Stimulated activated CD8-positive, alpha-beta memory T cell treated with anti-CD3 and anti-CD28 coated beads, Interleukin-2, amount 100 ng/mL, for 1 hour (primary cell): ENCODE results near the gene OR8H1.

Experiments
- DNase-seq, 2 donors: peaks; one replicate each; pipeline ENCODE4 v3.0.0-alpha.2; 2020; ENCODE audit warnings: low read depth in 2 of 2

OR8H1 gene, protein sequence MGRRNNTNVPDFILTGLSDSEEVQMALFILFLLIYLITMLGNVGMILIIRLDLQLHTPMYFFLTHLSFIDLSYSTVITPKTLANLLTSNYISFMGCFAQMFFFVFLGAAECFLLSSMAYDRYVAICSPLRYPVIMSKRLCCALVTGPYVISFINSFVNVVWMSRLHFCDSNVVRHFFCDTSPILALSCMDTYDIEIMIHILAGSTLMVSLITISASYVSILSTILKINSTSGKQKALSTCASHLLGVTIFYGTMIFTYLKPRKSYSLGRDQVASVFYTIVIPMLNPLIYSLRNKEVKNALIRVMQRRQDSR

DNA sequence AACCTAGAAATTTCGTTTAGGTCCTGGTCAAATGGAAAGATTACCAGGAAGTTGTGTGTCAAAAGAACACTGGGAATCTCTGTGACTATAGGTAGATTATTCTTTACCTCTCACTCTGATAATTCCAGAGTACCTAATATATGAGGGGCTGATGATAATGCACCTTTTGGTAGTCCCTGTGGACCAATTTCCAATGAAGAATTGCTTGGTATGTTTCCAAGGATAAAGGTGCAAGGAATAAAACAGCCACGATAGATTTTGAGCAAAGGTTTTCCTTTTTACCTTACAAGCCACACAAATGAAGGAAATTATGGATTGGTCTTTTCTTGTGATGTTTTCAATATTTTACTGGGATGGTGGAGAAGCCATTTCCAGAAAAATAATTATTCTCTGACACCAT is at the start of gene OR8H1:
OR8H1 (minus strand) TSS at position 101 of the 400 bp plus-strand sequence. CDS start 1,192 bp downstream, outside the sequence.
- no peak for DNase-seq

DNA sequence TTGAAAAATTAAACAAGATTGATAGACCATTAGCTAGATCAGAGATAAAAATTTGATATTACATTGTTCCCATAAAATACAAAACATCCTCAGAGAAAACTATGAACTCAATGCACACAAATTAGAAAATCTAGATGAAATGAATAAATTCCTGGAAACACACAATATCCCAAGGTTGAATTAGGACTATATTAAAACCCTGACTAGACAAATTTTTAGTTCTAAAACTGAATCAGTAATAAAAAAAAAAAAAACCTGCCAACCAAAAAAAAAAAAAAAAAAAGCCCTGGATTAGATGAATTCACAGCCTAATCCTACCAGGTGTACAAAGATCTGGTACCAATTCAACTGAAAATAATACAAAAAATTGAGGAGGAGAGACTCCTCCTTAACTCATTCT is 48.2 kb upstream of the OR8H1 start:
- no peak for DNase-seq

DNA sequence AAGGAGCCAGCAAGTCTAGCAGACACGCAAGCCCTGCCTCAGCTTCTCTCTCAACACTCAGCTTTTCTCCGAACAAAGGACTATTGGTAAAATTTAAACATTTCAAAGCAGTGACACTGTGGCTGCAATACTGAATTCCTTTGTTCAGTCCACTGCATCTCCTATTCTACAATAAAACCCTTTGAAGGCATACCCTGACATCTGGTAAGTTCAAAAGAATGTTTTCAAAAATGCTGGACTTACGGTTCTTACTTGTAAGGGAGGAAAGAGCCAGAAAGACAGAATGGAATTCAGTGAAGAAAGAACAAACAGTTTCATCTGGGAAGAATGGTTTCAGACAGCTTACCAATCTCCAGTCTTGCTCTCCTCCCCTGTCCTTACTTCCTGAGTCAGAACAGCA is 41.1 kb upstream of the OR8H1 start:
- no peak for DNase-seq

DNA sequence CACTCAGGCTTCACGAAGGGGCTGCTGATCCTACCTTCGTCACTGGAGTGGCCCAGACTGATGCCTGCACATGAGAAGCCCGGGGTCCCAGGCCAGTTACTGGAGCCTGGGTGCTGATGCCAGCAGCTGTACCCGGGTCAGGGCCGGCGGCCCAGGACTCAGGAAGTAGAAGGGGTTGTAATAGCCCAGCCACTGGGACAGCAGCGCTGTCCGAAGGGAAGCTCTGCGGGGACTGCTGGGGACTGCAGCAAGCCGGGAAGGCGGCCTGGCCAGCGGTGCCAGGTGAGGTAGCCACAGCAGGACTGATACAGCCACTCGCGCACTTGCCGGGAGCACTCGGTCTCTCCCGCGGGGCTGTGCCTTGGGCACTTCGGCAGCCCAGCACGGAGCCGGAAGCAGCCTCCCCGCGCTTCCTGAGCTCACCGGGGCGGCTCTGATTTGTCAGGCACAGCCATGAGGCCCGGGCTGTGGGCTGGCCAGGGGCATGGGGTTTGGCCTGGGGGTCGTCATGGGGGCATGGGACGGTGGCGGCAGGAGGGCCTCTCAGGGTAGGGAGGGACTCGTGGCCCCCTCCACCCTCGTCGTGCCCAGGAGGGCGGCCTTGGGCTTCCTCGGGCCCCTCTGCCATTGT is 39.9 kb upstream of the OR8H1 start:
- no peak for DNase-seq

DNA sequence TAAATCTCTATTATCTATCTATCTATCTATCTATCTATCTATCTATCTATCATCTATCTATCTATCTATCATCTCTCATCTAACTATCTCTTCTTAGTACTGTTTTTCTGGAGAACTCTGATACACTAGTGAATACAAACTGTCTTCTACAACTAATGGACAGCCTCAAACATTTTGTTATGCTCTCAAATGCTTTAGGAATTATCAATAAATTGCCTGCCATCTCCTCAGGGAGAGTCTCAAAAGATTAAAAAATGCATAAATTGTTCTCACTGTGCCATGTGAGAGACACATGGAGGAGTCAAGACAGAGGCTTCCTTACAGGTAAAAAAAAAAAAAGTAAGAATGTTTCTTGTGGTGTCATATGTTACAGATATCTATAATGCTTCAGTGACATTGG is 22.8 kb upstream of the OR8H1 start, which contains the start of gene OR8K3:
OR8K3 (plus strand) TSS at position 301 of the 400 bp plus-strand sequence. CDS start 3,163 bp downstream, outside the sequence.
- no peak for DNase-seq

DNA sequence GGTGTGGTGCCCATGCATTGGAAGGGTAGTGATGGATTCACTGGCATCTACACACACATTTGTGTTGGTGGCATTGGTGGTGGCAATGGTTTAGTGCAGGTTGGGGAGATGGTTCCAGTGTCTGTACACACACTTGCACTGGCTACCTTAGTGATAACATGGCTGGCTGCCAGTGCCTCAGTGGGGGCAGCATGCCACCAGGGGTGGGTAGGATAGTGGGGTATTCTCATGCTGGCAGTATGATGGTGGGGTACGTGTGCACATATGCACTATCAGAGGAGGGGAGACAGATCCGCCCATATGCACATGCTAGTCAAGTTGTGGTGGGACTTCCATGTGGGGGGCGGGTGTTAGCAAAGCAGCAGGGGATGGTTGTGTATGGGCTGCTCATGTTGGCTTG is 15.8 kb upstream of the OR8H1 start:
- DNase-seq, result no peak

DNA sequence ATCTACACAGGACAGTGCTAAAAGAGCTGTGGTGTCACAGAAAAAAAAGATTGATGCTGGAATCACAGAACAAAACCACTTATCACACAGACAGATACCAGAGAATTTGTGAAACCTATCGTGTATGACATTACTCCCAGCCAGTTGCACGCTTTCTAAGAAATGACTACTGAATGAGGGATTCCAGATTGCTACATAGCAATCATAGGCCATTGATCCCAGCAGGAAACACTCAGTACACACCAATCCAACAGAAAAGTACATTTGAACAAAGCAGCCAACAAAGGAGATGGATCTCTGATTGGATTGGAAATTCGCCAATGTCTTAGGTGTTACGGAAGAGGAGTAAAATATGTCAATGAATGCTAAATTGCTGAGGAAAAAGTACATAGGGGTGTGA is 4.8 kb upstream of the OR8H1 start:
- no peak for DNase-seq

DNA sequence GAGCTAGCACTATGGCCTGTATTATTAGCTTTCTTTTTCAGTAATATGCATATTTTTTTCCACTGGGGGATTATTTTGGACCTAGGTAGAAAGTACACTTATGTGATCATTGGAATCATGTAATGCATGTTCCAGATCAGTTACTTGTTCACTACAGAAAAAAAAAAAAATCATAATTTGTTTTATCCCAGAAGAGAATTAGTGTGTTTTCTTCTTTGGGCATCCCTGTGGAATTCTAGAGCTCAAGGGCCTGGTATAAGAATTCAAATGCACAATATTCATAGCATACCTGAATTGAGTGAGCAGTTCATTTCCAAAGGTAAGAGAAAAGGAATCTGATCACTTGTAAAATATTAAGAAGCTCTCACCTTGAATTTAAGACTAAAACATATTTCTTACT is 18.2 kb downstream of the OR8H1 start, which contains the start of gene OR5T1:
OR5T1 (plus strand) TSS at position 301 of the 400 bp plus-strand sequence. CDS start 1,485 bp downstream, outside the sequence.
- DNase-seq, result no peak

DNA sequence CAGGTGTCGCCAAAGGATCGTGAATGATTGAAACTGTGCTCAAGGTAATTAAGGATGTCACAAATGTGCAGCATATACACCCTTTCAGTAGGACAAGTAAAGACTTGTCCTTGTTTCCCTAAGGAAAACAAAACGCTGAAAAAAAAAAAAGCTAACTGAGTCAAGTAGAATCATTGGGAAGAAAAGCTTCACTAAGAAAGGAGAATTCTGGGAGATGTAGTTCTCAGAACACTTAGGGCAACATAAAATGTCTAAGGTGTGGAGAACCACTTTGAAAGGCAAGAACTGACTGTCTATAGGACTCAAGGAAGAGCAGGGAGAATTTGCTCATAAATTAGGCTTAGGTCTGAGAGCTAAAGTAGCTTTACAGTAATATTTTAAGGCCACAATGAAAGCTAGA is 21.0 kb downstream of the OR8H1 start:
- no peak for DNase-seq

DNA sequence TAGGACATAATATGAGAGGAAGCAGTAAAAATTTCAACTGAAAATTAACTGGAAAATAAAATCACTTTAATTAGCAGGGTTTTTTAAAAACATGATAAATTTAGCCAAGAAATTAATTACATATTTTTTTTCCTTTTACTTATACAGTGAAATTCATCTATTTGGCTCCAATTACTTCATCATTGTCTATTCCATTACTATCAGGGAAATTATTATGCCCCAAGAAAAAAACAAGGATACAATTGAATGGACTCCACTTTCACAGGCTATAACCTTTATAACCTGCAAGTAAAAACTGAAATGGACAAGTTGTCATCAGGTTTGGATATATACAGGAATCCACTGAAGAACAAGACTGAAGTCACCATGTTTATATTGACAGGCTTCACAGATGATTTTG is 40.1 kb downstream of the OR8H1 start, which contains the start of gene OR5T3:
OR5T3 (plus strand) TSS at position 301 of the 400 bp plus-strand sequence; CDS start at position 301, 0 bp downstream.
- no peak for DNase-seq
